Ascending aorta (tissue), 2 donors: ENCODE measurements around the gene STON1. TPM values are rescaled to one million over a fixed set of nuclear protein-coding genes. Genes with fewer than 3 reads are reported as not detected.

ENCODE experiments used
- DNase-seq, 2 donors: peaks; one replicate each; pipeline ENCODE4 v3.0.0-alpha.2; 2019; ENCODE audit warnings: low spot score in 2 of 2
- H3K27ac ChIP-seq, 2 donors: fragments of 200-600 bp; sonication (generic); one replicate each; pipeline ENCODE4 v1.5.1; 2016 to 2017; ENCODE audit warnings: mild to moderate bottlenecking in 1 of 2
- H3K27me3 ChIP-seq: fragments of 200-600 bp; sonication (generic); one replicate; pipeline ENCODE4 v1.5.1; 2017
- H3K36me3 ChIP-seq, 2 donors: fragments of 200-600 bp; sonication (generic); one replicate each; pipeline ENCODE4 v1.5.1; 2016
- H3K4me1 ChIP-seq, 2 donors: fragments of 200-600 bp; sonication (generic); one replicate each; pipeline ENCODE4 v1.5.1; 2016 to 2017; ENCODE audit warnings: mild to moderate bottlenecking in 1 of 2
- H3K4me3 ChIP-seq, 2 donors: fragments of 200-600 bp; sonication (generic); one replicate each; pipeline ENCODE4 v1.5.1; 2016 to 2017; ENCODE audit warnings: mild to moderate bottlenecking in 1 of 2
- H3K9me3 ChIP-seq, 2 donors: fragments of 200-600 bp; sonication (generic); one replicate each; pipeline ENCODE4 v1.5.1; 2016
- CTCF ChIP-seq, 3 experiments: fragments of 200-600 bp in 2 of 3; fragments of 450-650 bp in 1 of 3; sonication (generic) in 2 of 3; IDR thresholded peaks; one replicate each; pipeline ENCODE4 v1.5.1; 2016 to 2019; ENCODE audit warnings: antibody characterized with exemption in 3 of 3, mild to moderate bottlenecking in 1 of 3, moderate library complexity in 1 of 3
- intact Hi-C: fragments of 100-400 bp; cut with DNase I; formaldehyde crosslinking; loops from one replicate; pipeline ENCODE4 v1.15.1; 2023
- total RNA-seq: library from RNA; depleted of rRNA; stranded (reverse); fragments of >200 nt; gene quantifications from one replicate; pipeline ENCODE4 v1.1.0, GENCODE V29; 2016

The STON1 gene
- total RNA-seq, 1 donor from 2014 or later = 23.4 TPM

GRCh38 chr2:48586433-48586832 lies 56.5 kb downstream of the STON1 start:
- no peak for DNase-seq
- Histone ChIP-seq H3K9me3 (no peaks in the 10 kb centered on the region), H3K4me3 (no peak overlapping the region), H3K36me3 (peaks cover 5 to 18% of the 10 kb centered on the region in 2 donors), H3K27ac (no peak overlapping the region), H3K4me1 (no peaks in the 10 kb centered on the region), H3K27me3 (no peaks in the 10 kb centered on the region)
- no peak for TF ChIP-seq CTCF (IDR thresholded peaks at IDR 0.05)
- intact Hi-C loops = no loop called here

GRCh38 chr2:48587560-48587959 lies 57.6 kb downstream of the STON1 start:
- H3K4me3 ChIP-seq = no peak overlapping the region
- no peak overlapping the region for H3K27ac ChIP-seq
- H3K4me1 ChIP-seq = no peaks in the 10 kb centered on the region
- no peak for TF ChIP-seq CTCF (IDR thresholded peaks at IDR 0.05)
- intact Hi-C loops = no loop called here
- H3K27me3 ChIP-seq = no peaks in the 10 kb centered on the region
- peaks cover 6 to 11% of the 10 kb centered on the region in 2 donors for H3K36me3 ChIP-seq
- no peak for DNase-seq
- H3K9me3 ChIP-seq = no peaks in the 10 kb centered on the region

- Histone ChIP-seq H3K27ac (no peak overlapping the region), H3K27me3 (no peaks in the 10 kb centered on the region), H3K4me3 (no peak overlapping the region), H3K9me3 (no peaks in the 10 kb centered on the region), H3K4me1 (no peaks in the 10 kb centered on the region), H3K36me3 (peaks cover 10 to 13% of the 10 kb centered on the region in 2 donors)
- DNase-seq = no peak
- intact Hi-C loops = loop anchor here (2.0 kb wide), 1 partner anchor 117 kb away; no protein-coding TSS in a partner anchor
- no peak for TF ChIP-seq CTCF (IDR thresholded peaks at IDR 0.05)
Observed at GRCh38 chr2:48587961-48588360, 58.0 kb downstream of the STON1 start.

- no peak for DNase-seq
- peaks cover 10 to 20% of the 10 kb centered on the region in 2 donors for H3K36me3 ChIP-seq
Observed at GRCh38 chr2:48588745-48589144, 58.8 kb downstream of the STON1 start.

GRCh38 chr2:48589170-48589767 lies 59.3 kb downstream of the STON1 start:
- H3K27me3 ChIP-seq = no peaks in the 10 kb centered on the region
- H3K9me3 ChIP-seq = no peaks in the 10 kb centered on the region
- peaks cover 10 to 25% of the 10 kb centered on the region in 2 donors for H3K36me3 ChIP-seq
- no peak overlapping the region for H3K27ac ChIP-seq
- H3K4me1 ChIP-seq = no peaks in the 10 kb centered on the region
- DNase-seq = no peak
- intact Hi-C loops = loop anchor here (2.0 kb wide), 1 partner anchor 118 kb away; no protein-coding TSS in a partner anchor
- H3K4me3 ChIP-seq = no peak overlapping the region
- peak; percentile 48 to 71 (median 53) for TF ChIP-seq CTCF (IDR thresholded peaks at IDR 0.05)

More at GRCh38 chr2:48588745-48589144, 58.8 kb downstream of the STON1 start:
- no peak for TF ChIP-seq CTCF (IDR thresholded peaks at IDR 0.05)
- Histone ChIP-seq H3K4me3 (no peak overlapping the region), H3K4me1 (no peaks in the 10 kb centered on the region), H3K9me3 (no peaks in the 10 kb centered on the region), H3K27me3 (no peaks in the 10 kb centered on the region), H3K27ac (no peak overlapping the region)
- intact Hi-C loops = loop anchor here (2.0 kb wide), 1 partner anchor 118 kb away; no protein-coding TSS in a partner anchor
